ENCODE data around the gene MBLAC2. TPM values are rescaled to one million over a fixed set of nuclear protein-coding genes. Genes with fewer than 3 reads are reported as not detected.

Gene MBLAC2
- total and polyA plus RNA-seq, 10 donors, result 2.2 to 11.8 (median 6.1) TPM

DNA sequence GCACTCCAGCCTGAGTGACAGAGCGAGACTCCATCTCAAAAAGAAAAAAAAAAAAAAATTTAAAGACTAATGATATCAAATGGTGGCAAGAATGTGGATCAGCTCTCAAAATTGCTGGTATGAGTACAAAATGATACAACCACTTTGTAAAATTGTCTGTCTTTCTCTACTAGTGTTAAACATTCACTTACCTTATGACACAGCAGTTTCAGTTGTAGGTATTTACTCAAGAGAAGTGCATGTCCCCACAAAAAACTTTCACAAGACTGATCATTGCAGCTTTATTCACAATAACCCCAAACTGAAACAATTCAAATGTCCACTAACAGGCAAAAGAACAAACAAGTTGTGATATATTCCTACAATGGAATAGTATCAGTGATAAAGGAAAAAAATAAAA, 50.3 kb downstream of the MBLAC2 start:
- H3K27me3 ChIP-seq (replicated peaks in 1 of 7), result peaks cover 0 to 4% (median 0%) of the 10 kb centered on the region in 7 donors
- no peak for DNase-seq
- no peak overlapping the region for H3K27ac ChIP-seq
- no peak overlapping the region for H3K4me3 ChIP-seq
- WGBS, 5 donors, result 83 to 96% (median 93%) methylated on average over 1 of the region's 1 CpG
- intact Hi-C loops (cut with DNase I; ENCODE audit: low total_unique reads), result no loop called here
- TF ChIP-seq, protein P1, sequence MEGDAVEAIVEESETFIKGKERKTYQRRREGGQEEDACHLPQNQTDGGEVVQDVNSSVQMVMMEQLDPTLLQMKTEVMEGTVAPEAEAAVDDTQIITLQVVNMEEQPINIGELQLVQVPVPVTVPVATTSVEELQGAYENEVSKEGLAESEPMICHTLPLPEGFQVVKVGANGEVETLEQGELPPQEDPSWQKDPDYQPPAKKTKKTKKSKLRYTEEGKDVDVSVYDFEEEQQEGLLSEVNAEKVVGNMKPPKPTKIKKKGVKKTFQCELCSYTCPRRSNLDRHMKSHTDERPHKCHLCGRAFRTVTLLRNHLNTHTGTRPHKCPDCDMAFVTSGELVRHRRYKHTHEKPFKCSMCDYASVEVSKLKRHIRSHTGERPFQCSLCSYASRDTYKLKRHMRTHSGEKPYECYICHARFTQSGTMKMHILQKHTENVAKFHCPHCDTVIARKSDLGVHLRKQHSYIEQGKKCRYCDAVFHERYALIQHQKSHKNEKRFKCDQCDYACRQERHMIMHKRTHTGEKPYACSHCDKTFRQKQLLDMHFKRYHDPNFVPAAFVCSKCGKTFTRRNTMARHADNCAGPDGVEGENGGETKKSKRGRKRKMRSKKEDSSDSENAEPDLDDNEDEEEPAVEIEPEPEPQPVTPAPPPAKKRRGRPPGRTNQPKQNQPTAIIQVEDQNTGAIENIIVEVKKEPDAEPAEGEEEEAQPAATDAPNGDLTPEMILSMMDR (IDR thresholded peaks at IDR 0.05 in 8 of 11, conservative IDR thresholded peaks at IDR 0.05 in 3 of 11), result no peak
- TF ChIP-seq POLR2AphosphoS5 (IDR thresholded peaks at IDR 0.05), result no peak
- no peak for TF ChIP-seq POLR2A (IDR thresholded peaks at IDR 0.05)
- no peaks in the 10 kb centered on the region for H3K4me1 ChIP-seq
- H3K36me3 ChIP-seq, result no peaks in the 10 kb centered on the region
- H3K9me3 ChIP-seq, result no peaks in the 10 kb centered on the region

DNA sequence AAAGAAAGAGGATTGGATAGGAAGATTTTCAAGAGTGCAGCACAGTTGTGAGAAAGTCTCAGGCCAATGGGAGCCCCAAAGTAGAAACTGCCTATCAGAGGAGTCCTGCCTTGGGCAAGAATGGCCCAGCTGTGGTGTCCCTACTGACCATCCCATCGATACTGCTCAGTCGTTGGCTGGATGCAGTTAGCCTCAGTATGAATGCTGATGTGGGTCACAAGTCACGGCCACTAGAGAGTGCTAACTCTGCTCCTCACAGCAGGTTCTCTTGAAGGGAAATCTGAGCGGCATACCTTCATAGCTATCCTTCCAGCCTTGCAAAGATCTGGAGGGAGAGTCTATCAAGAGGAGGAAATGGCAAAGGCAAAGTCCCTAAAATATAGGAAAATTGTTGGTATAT, 53.4 kb downstream of the MBLAC2 start:
- Histone ChIP-seq H3K4me1 (no peaks in the 10 kb centered on the region), H3K4me3 (no peak overlapping the region), H3K27ac (no peak overlapping the region), H3K36me3 (no peaks in the 10 kb centered on the region), H3K9me3 (no peaks in the 10 kb centered on the region), H3K27me3 (replicated peaks in 1 of 7) (peaks cover 0 to 10% (median 0%) of the 10 kb centered on the region in 7 donors)
- TF ChIP-seq POLR2A (IDR thresholded peaks at IDR 0.05) (no peak), POLR2AphosphoS5 (IDR thresholded peaks at IDR 0.05) (no peak)
- TF ChIP-seq, protein P1 (IDR thresholded peaks at IDR 0.05 in 8 of 11, conservative IDR thresholded peaks at IDR 0.05 in 3 of 11), result no peak
- DNase-seq, result no peak
- WGBS, 5 donors, result 41 to 69% (median 50%) methylated on average over 4 of the region's 4 CpGs
- intact Hi-C loops (cut with DNase I; ENCODE audit: low total_unique reads), result no loop called here

DNA sequence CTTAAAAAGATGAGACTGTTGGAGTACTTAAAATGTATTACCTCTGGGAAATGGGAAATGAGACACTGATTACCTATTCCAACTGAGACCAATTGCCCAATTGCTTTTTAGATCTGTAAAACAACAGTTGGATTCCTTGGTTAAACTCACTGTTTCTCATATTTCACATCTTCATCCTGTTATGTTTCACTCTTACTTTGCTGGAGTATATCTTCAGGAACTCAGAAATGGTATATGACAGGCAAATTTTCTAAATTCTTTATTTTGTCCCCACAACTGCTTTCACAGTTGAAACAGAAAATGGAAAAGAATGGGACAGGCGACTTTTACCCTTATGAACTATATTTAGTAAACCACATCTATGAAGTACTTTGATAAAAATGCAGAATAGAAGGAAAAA, 56.4 kb downstream of the MBLAC2 start:
- no peak overlapping the region for H3K27ac ChIP-seq
- 65 to 79% (median 75%) methylated on average over 1 of the region's 1 CpG for WGBS, 5 donors
- intact Hi-C loops (cut with DNase I; ENCODE audit: low total_unique reads), result loop anchor here (10.0 kb wide), 1 partner anchor 107 kb away; the partner anchor contains the start of gene LYSMD3
- no peaks in the 10 kb centered on the region for H3K4me1 ChIP-seq
- H3K9me3 ChIP-seq, result no peaks in the 10 kb centered on the region
- H3K4me3 ChIP-seq, result no peak overlapping the region
- no peak for DNase-seq
- H3K36me3 ChIP-seq, result no peaks in the 10 kb centered on the region
- peaks cover 0 to 10% (median 0%) of the 10 kb centered on the region in 7 donors for H3K27me3 ChIP-seq (replicated peaks in 1 of 7)
- TF ChIP-seq, protein P1 (IDR thresholded peaks at IDR 0.05 in 8 of 11, conservative IDR thresholded peaks at IDR 0.05 in 3 of 11), result no peak
- TF ChIP-seq POLR2A (IDR thresholded peaks at IDR 0.05), result no peak
- TF ChIP-seq POLR2AphosphoS5 (IDR thresholded peaks at IDR 0.05), result no peak

DNA sequence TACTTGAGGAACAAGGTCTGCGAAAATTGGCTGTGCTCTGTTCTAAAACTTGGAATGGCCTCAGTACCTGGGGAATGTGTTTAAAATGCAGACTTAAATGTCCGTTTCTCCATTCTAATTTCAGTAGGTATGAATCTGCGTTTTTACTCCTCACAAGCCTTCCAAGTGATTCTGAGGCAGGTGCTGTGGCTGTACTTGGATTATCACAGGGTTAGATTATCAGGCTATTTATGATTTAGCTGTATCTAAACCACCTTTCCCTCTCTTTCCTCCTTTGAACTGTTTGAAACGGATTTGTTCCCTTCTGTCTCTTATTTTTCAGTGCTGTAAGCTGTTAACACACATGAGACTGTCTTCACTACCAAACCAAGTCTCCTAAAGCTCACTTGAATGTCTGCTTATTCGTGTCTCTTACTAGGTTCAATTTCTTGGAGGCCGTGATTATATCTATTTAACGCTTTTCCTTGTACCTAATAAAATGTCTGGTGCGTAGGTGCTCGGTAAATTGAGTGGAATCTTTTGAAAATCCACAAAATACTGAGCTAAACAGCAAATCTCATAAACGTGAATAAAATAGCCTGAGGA, 64.3 kb downstream of the MBLAC2 start:
- intact Hi-C loops (cut with DNase I; ENCODE audit: low total_unique reads), result loop anchor here (10.0 kb wide), 1 partner anchor 115 kb away; the partner anchor contains the start of gene LYSMD3
- DNase-seq, result no peak
- 1 to 2% (median 1%) methylated on average over 10 of the region's 10 CpGs for WGBS, 5 donors
- no peaks in the 10 kb centered on the region for H3K9me3 ChIP-seq
- peaks cover 0 to 13% (median 1%) of the 10 kb centered on the region in 6 donors for H3K36me3 ChIP-seq
- H3K4me3 ChIP-seq, result peak overlapping the region; percentile 51 to 92 (median 80)
- H3K4me1 ChIP-seq, result peaks cover 5 to 52% (median 23%) of the 10 kb centered on the region in 6 donors
- TF ChIP-seq POLR2AphosphoS5 (IDR thresholded peaks at IDR 0.05) (no peak), POLR2A (IDR thresholded peaks at IDR 0.05) (no peak)
- TF ChIP-seq, protein P1 (IDR thresholded peaks at IDR 0.05 in 8 of 11, conservative IDR thresholded peaks at IDR 0.05 in 3 of 11), result no peak
- H3K27ac ChIP-seq, result peak overlapping the region; percentile 67 to 98 (median 96)
- H3K27me3 ChIP-seq (replicated peaks in 1 of 7), result no peaks in the 10 kb centered on the region

Data from spleen (tissue), 11 donors.